Spleen (tissue), 7 donors: Measurements from ENCODE around the gene BMP5.

Source experiments
- CTCF ChIP-seq, 11 experiments: fragments of 200-600 bp in 7 of 11; fragments of 450-650 bp in 4 of 11; sonication (generic) in 4 of 11; IDR thresholded peaks in 8 of 11; conservative IDR thresholded peaks in 3 of 11; 1 replicate in 7 of 11; 2 replicates in 4 of 11; pipeline versions ENCODE4 v1.4.0 to v1.8.0; 2016 to 2021; ENCODE audit warnings: antibody characterized with exemption in 11 of 11, inconsistent platforms in 4 of 11, mild to moderate bottlenecking in 1 of 11
- POLR2A ChIP-seq, 3 donors: fragments of 450-650 bp; IDR thresholded peaks; one replicate each; pipeline ENCODE4 v1.5.1; 2017; ENCODE audit warnings: antibody characterized with exemption in 3 of 3, mild to moderate bottlenecking in 1 of 3
- POLR2AphosphoS5 ChIP-seq, 3 donors: sonication (generic); formaldehyde crosslinking; IDR thresholded peaks; one replicate each; pipeline ENCODE4 v1.5.1; 2017; ENCODE audit warnings: antibody characterized with exemption in 3 of 3
- donor health status: DM: no; HTN: no; CAD: no; lungs with moderate emphysema.
- donor health status: DM: no; HTN: no; CAD: no.
- donor health status: DM: no; HTN: no; CAD: no.

DNA sequence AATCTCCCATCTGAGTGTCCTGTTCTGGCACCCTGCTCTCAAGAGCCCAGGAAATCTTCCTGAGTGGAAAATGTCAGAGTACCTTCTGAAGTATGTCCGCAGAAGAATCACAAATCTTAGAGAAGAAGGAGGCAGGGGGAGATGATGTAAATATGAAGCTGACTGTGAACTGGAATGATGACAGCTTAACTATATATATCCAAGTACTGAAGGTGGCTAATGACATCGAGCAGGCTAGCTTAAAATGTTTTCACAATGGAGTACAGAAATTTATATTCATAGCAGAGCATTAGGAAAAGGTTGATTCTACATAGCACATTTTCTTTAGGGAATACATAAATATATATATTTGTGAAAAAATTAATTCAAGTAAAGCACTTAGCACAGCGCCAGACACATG, 64.3 kb downstream of the BMP5 start:
- no peak for TF ChIP-seq CTCF (IDR thresholded peaks at IDR 0.05 in 8 of 11, conservative IDR thresholded peaks at IDR 0.05 in 3 of 11)
- TF ChIP-seq POLR2A (IDR thresholded peaks at IDR 0.05) = no peak
- no peak for TF ChIP-seq POLR2AphosphoS5 (IDR thresholded peaks at IDR 0.05)
